Gastrocnemius medialis (tissue), 4 donors: ENCODE results near the gene CBR4.

Experiments
- CTCF ChIP-seq, 5 experiments: fragments of 450-650 bp in 3 of 5; fragments of 200-600 bp in 2 of 5; sonication (generic) in 2 of 5; IDR thresholded peaks in 4 of 5; conservative IDR thresholded peaks in 1 of 5; 1 replicate in 4 of 5; 2 replicates in 1 of 5; pipeline ENCODE4 v1.5.1; 2016 to 2019; ENCODE audit warnings: antibody characterized with exemption in 5 of 5, mild to moderate bottlenecking in 3 of 5, moderate library complexity in 3 of 5
- POLR2A ChIP-seq, 2 donors: fragments of 450-650 bp; IDR thresholded peaks; one replicate each; pipeline ENCODE4 v1.6.1; 2017; ENCODE audit warnings: antibody characterized with exemption in 2 of 2, mild to moderate bottlenecking in 2 of 2, moderate library complexity in 2 of 2

DNA sequence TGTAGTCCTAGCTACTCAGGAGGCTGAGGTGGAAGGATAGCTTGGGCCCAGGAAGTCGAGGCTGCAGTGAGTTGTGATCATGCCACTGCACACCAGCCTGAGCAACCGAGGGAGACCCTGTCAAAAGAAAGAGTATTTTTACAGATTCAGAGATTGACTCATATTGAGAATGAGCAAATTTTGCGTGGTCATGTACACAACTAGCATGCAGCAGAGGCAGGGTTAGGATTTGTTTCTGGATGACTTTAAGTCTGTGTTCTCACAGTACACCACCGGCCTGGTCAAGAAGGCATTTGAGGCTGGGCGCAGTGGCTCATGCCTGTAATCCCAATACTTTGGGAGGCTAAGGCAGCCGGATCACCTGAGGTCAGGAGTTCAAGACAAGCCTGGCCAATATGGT is 44.8 kb upstream of the CBR4 start:
- no peak for TF ChIP-seq POLR2A (IDR thresholded peaks at IDR 0.05)
- TF ChIP-seq CTCF (IDR thresholded peaks at IDR 0.05 in 4 of 5, conservative IDR thresholded peaks at IDR 0.05 in 1 of 5), result no peak
